BJ (cell line): ENCODE results near the gene TSR3. TPM values are rescaled to one million over a fixed set of nuclear protein-coding genes. Genes with fewer than 3 reads are reported as not detected.

Source experiments
- CTCF ChIA-PET: fragments of 350-600 bp; formaldehyde crosslinking; extraction: SDS; loops from one replicate; lab custom pipeline; 2021; ENCODE audit warnings: antibody characterized with exemption, inconsistent platforms; lab: Yijun Ruan, JAX
- POLR2A ChIA-PET: fragments of 300-600 bp; sonication (Branson Sonifier 250); formaldehyde crosslinking; extraction: SDS; loops from one replicate; lab custom pipeline; 2021; ENCODE audit warnings: antibody characterized with exemption; lab: Charles Lee
- DNase-seq: peaks from one replicate; pipeline ENCODE4 v3.0.0-alpha.2; 2011; ENCODE audit warnings: low read depth
- H3K27me3 ChIP-seq: 2 replicates; pipeline ENCODE4 v1.6.0; 2011; ENCODE audit warnings: low read length; ENCODE audit not compliant: control insufficient read depth, insufficient read depth
- H3K36me3 ChIP-seq: 2 replicates; pipeline ENCODE4 v1.5.1; 2011; ENCODE audit warnings: low read length; ENCODE audit not compliant: control insufficient read depth, insufficient read depth
- H3K4me3 ChIP-seq: 2 replicates; pipeline ENCODE4 v1.5.1; 2011; ENCODE audit warnings: low read depth, mild to moderate bottlenecking, control low read depth, low read length
- CTCF ChIP-seq: IDR thresholded peaks from 2 replicates; pipeline ENCODE4 v1.5.1; 2011; ENCODE audit warnings: low read depth, mild to moderate bottlenecking, control low read depth, inconsistent platforms, low read length, moderate library complexity; ENCODE audit not compliant: insufficient read depth
- polyA plus RNA-seq: library from polyadenylated mRNA; depleted of rRNA; stranded (reverse); fragments of >200 nt; gene quantifications from 2 replicates; pipeline ENCODE4 v1.2.3, GENCODE V29; 2011

Gene TSR3
- polyA plus RNA-seq, 1 experiment: 52.3 TPM

DNA sequence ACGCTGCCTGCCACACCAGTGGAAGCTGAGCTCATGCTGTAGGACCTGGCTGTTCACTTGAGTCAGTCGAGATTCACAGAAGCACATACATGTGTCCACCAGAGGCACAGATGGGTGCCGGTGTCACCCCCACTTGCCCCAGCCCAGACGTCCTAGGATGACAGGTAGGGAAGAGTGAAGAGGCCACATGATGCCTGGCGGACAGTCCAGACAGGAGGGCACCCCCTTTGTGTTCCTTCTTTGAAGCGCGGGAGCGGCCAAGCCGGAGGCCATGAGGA lies 33.5 kb downstream of the TSR3 start:
- Histone ChIP-seq H3K27me3 (no peaks in the 10 kb centered on the region), H3K36me3 (peaks cover 56% of the 10 kb centered on the region), H3K4me3 (no peak overlapping the region)
- ChIA-PET POLR2A (no interaction called here), CTCF (no interaction called here)
- no peak for DNase-seq
- no peak for TF ChIP-seq CTCF

DNA sequence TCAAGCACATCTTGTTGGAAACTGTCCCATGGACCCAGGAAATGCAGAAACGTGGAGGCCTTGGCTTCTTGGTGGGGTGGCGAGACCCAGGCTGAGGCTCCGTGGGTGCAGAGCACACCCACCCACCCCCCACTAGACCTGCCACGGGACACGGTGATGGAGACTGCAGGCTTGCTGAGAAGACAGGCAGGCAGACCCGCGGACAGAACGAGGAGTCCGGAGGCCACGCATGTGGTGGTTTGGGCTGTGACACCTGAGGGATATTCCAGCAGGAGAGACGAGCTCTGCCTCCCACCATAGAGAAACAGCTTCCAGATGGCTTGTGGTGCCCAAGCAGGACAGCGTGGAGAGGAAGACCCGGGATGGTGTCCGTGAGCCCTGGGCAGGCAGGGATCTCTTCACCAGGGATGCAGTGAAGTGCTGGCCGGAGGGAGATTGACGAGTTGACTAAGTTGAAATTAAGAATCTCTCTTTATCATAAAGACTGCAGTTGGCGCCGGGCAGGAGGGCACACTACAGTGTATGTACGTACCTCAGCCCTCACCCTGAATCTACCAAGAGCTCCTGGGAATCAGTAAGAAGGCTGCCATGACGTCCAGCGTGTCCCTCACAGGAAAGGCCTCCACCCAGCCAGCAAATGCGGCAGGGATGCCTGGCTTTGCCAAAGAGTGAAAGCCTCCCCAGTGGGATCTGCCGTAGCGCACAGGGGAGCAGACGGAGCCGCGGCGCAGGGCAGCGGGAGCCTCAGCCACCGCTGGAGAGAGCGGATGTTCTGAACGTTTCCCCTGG lies 34.0 kb downstream of the TSR3 start:
- H3K4me3 ChIP-seq: no peak overlapping the region
- POLR2A ChIA-PET: no interaction called here
- no peak for TF ChIP-seq CTCF
- peaks cover 58% of the 10 kb centered on the region for H3K36me3 ChIP-seq
- no peaks in the 10 kb centered on the region for H3K27me3 ChIP-seq
- DNase-seq: no peak
- CTCF ChIA-PET: no interaction called here

DNA sequence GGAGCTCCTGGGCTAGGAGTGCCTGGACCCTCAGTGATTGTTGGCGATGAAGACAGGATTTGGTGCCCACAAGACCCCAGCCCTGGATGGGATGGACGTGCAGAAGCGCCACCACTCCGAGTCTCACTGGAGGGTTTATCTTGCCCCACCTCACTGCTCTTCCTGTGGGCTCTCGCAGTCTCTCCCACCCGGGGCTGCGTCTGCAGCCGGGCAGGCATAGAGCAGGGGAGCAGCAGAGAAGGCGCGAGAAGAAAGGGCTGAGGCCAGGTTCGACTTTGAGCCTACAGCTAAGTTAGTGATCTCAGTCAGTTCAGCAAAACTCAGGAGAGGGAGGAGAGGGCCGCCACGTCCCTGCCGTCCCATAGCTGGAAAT lies 35.7 kb downstream of the TSR3 start:
- CTCF ChIA-PET: interaction anchor here (0.8 to 1.1 kb wide), 2 partner anchors 11 to 15 kb away, joined by 3 read pairs; no protein-coding TSS in a partner anchor
- TF ChIP-seq CTCF: no peak
- Histone ChIP-seq H3K4me3 (no peak overlapping the region), H3K27me3 (no peaks in the 10 kb centered on the region), H3K36me3 (peaks cover 56% of the 10 kb centered on the region)
- no peak for DNase-seq
- POLR2A ChIA-PET: no interaction called here

DNA sequence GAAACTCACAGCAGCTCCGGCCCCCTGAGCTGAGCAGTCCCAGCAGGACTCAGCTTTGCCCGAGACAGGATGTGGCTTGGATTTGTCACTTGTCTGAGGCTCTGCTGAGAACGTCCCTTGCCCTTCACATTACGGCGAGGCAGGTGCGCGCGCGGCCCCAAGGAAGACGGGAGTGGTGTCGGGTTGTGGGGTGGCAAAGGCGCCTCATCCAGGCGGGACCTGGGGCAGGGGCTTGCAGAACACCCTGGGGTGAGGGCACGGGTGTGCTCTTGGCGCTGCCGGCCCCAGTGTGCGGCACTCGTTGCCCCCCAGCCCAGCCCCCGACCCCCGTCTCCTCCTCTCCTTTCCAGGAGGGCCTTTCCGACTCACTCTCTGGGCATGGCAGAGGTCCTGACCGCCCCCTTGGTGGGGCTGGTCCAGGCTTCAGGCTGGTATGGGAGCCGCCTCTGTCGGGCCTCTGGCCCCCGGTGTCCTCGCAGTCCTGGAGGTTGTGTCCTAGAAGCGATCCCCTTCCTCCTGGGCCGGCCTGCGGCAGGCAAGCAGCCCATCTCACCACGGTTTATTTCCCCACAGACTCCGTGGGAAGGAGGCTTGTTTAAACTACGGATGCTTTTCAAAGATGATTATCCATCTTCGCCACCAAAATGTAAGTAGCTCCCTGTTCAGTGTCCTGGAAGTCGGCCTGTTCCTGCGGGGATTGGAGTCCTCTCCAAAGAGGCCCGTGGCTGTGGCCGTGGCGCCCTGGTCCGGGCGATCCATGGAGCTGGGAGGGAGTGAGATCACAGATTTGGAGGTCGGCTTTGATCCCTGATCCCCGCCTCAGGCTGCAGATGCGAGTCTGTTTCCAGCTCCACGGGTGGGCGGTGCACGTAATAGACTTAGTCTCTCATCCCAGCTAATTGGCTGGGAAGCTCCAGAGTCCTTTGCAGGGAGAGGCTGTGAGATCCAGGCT lies 36.3 kb downstream of the TSR3 start:
- POLR2A ChIA-PET: no interaction called here
- H3K27me3 ChIP-seq: no peaks in the 10 kb centered on the region
- TF ChIP-seq CTCF: no peak
- no peak for DNase-seq
- no peak overlapping the region for H3K4me3 ChIP-seq
- peaks cover 51% of the 10 kb centered on the region for H3K36me3 ChIP-seq
- CTCF ChIA-PET: interaction anchor here (1.1 kb wide), 1 partner anchor 11 kb away, joined by 3 read pairs; no protein-coding TSS in a partner anchor
